ENCODE data around the gene ZNF608. TPM values are rescaled to one million over a fixed set of nuclear protein-coding genes. Genes with fewer than 3 reads are reported as not detected.

Gene ZNF608
- total RNA-seq, 2 donors from 2014 or later: 13.5 to 30.4 TPM

GRCh38 chr5:124704594-124705284, 41.7 kb downstream of the ZNF608 start:
- ATAC-seq (ENCODE audit: insufficient number of reproducible peaks, low FRiP score, low read depth) (no peak), DNase-seq (ENCODE audit: low spot score) (no peak)
- no peaks in the 10 kb centered on the region for H3K27me3 ChIP-seq (replicated peaks; ENCODE audit: insufficient read depth)
- TF ChIP-seq CTCF (IDR thresholded peaks at IDR 0.05): no peak
- peaks cover 0 to 31% of the 10 kb centered on the region in 2 donors for H3K4me1 ChIP-seq (ENCODE audit: control insufficient read depth in 1 of 2, low read depth in 2 of 2)
- H3K4me3 ChIP-seq: no peak overlapping the region
- no peak overlapping the region for H3K27ac ChIP-seq
- no peaks in the 10 kb centered on the region for H3K36me3 ChIP-seq
- no peaks in the 10 kb centered on the region for H3K9me3 ChIP-seq

- Histone ChIP-seq H3K27ac (no peak overlapping the region), H3K36me3 (no peaks in the 10 kb centered on the region), H3K27me3 (replicated peaks; ENCODE audit: insufficient read depth) (no peaks in the 10 kb centered on the region), H3K9me3 (no peaks in the 10 kb centered on the region), H3K4me1 (ENCODE audit: control insufficient read depth in 1 of 2, low read depth in 2 of 2) (peaks cover 3 to 38% of the 10 kb centered on the region in 2 donors), H3K4me3 (no peak overlapping the region)
- no peak for TF ChIP-seq CTCF (IDR thresholded peaks at IDR 0.05)
- DNase-seq (ENCODE audit: low spot score) (no peak), ATAC-seq (ENCODE audit: insufficient number of reproducible peaks, low FRiP score, low read depth) (no peak)
Measured at GRCh38 chr5:124703995-124704394, 42.4 kb downstream of the ZNF608 start.

- DNase-seq (ENCODE audit: low spot score) (no peak), ATAC-seq (ENCODE audit: insufficient number of reproducible peaks, low FRiP score, low read depth) (no peak)
- no peaks in the 10 kb centered on the region for H3K27me3 ChIP-seq (replicated peaks; ENCODE audit: insufficient read depth)
- peaks cover 7 to 53% of the 10 kb centered on the region in 2 donors for H3K4me1 ChIP-seq (ENCODE audit: control insufficient read depth in 1 of 2, low read depth in 2 of 2)
- no peaks in the 10 kb centered on the region for H3K36me3 ChIP-seq
- TF ChIP-seq CTCF (IDR thresholded peaks at IDR 0.05): no peak
- no peak overlapping the region for H3K4me3 ChIP-seq
- no peak overlapping the region for H3K27ac ChIP-seq
- H3K9me3 ChIP-seq: no peaks in the 10 kb centered on the region
Measured at GRCh38 chr5:124702525-124702924, 43.9 kb downstream of the ZNF608 start.

GRCh38 chr5:124701873-124702425, 44.5 kb downstream of the ZNF608 start:
- TF ChIP-seq CTCF (IDR thresholded peaks at IDR 0.05): no peak
- DNase-seq (ENCODE audit: low spot score) (no peak), ATAC-seq (ENCODE audit: insufficient number of reproducible peaks, low FRiP score, low read depth) (no peak)
- Histone ChIP-seq H3K4me3 (no peak overlapping the region), H3K4me1 (ENCODE audit: control insufficient read depth in 1 of 2, low read depth in 2 of 2) (peaks cover 7 to 59% of the 10 kb centered on the region in 2 donors), H3K9me3 (no peaks in the 10 kb centered on the region), H3K27ac (no peak overlapping the region), H3K27me3 (replicated peaks; ENCODE audit: insufficient read depth) (no peaks in the 10 kb centered on the region), H3K36me3 (no peaks in the 10 kb centered on the region)

- no peak for TF ChIP-seq CTCF (IDR thresholded peaks at IDR 0.05)
- H3K36me3 ChIP-seq: no peaks in the 10 kb centered on the region
- no peak overlapping the region for H3K4me3 ChIP-seq
- no peaks in the 10 kb centered on the region for H3K27me3 ChIP-seq (replicated peaks; ENCODE audit: insufficient read depth)
- H3K4me1 ChIP-seq (ENCODE audit: control insufficient read depth in 1 of 2, low read depth in 2 of 2): peaks cover 7 to 66% of the 10 kb centered on the region in 2 donors
- H3K9me3 ChIP-seq: no peaks in the 10 kb centered on the region
- DNase-seq (ENCODE audit: low spot score) (no peak), ATAC-seq (ENCODE audit: insufficient number of reproducible peaks, low FRiP score, low read depth) (no peak)
- no peak overlapping the region for H3K27ac ChIP-seq
Measured at GRCh38 chr5:124701016-124701415, 45.4 kb downstream of the ZNF608 start.

Data from thoracic aorta (tissue), 2 donors.